Thymus (tissue), 11 donors: ENCODE measurements around the gene CLDN7. TPM values are rescaled to one million over a fixed set of nuclear protein-coding genes. Genes with fewer than 3 reads are reported as not detected.
A peak's percentile ranks its signal among the peaks of the same experiment; 100 is the strongest.

Experiments
- DNase-seq, 9 donors: peaks; one replicate each; pipeline ENCODE4 v3.0.0-alpha.2; 2013; ENCODE audit warnings: low spot score in 9 of 9, low read depth in 6 of 9, missing footprints in 1 of 9
- H3K27ac ChIP-seq, 2 donors: one replicate each; pipeline ENCODE4 v1.5.1; 2013; ENCODE audit warnings: control low read depth in 1 of 2, low read depth in 1 of 2, low read length in 1 of 2, mild to moderate bottlenecking in 1 of 2, moderate library complexity in 1 of 2
- H3K27me3 ChIP-seq, 2 donors: one replicate each; pipeline ENCODE4 v1.5.1; 2013; ENCODE audit warnings: low read length in 1 of 2; ENCODE audit not compliant: control insufficient read depth in 2 of 2, insufficient read depth in 1 of 2
- H3K36me3 ChIP-seq, 2 donors: one replicate each; pipeline ENCODE4 v1.5.1; 2013; ENCODE audit warnings: low read length in 1 of 2, mild to moderate bottlenecking in 1 of 2, moderate library complexity in 1 of 2; ENCODE audit not compliant: control insufficient read depth in 2 of 2, insufficient read depth in 2 of 2
- H3K4me1 ChIP-seq, 2 donors: one replicate each; pipeline ENCODE4 v1.5.1; 2013; ENCODE audit warnings: low read length in 2 of 2; ENCODE audit not compliant: control insufficient read depth in 2 of 2, insufficient read depth in 2 of 2
- H3K4me3 ChIP-seq, 2 donors: one replicate each; pipeline ENCODE4 v1.5.1; 2013; ENCODE audit warnings: low read length in 2 of 2, control low read depth in 1 of 2, mild to moderate bottlenecking in 1 of 2
- H3K9me3 ChIP-seq, 2 donors: one replicate each; pipeline ENCODE4 v1.5.1; 2013; ENCODE audit warnings: low read length in 1 of 2, mild to moderate bottlenecking in 1 of 2; ENCODE audit not compliant: control insufficient read depth in 2 of 2, insufficient read depth in 1 of 2
- WGBS: extraction: QIAGEN DNeasy Blood & Tissue Kit; methylation state at CpG from one replicate; pipeline ENCODE4 v1.1.7; 2013; 5-methylcytosine and 5-hydroxymethylcytosine counted together
- polyA plus RNA-seq: library from polyadenylated mRNA; stranded (reverse); fragments of 200-250 nt; gene quantifications from one replicate; pipeline ENCODE4 v1.2.3, GENCODE V29; 2013
- total RNA-seq: library from RNA; stranded (reverse); fragments of 120-200 nt; gene quantifications from one replicate; pipeline ENCODE4 v1.2.4, GENCODE V29; 2013
- donor health status: healthy.

CLDN7 gene
- total and polyA plus RNA-seq, 2 donors = 6.3 to 34.9 TPM

- no peaks in the 10 kb centered on the region for H3K36me3 ChIP-seq
- no peak overlapping the region for H3K27ac ChIP-seq
- peaks cover 28 to 88% of the 10 kb centered on the region in 2 donors for H3K27me3 ChIP-seq
- H3K4me3 ChIP-seq = no peak overlapping the region
- no peak for DNase-seq
- WGBS = 95% methylated on average over 11 of the region's 11 CpGs
- H3K9me3 ChIP-seq = no peaks in the 10 kb centered on the region
- H3K4me1 ChIP-seq = peaks cover 16 to 27% of the 10 kb centered on the region in 2 donors
These were observed 28.4 kb upstream of the CLDN7 start for GRCh38 chr17:7290685-7291084.

- Histone ChIP-seq H3K27ac (no peak overlapping the region), H3K9me3 (no peaks in the 10 kb centered on the region), H3K4me3 (no peak overlapping the region), H3K27me3 (peaks cover 27 to 88% of the 10 kb centered on the region in 2 donors), H3K36me3 (no peaks in the 10 kb centered on the region), H3K4me1 (peaks cover 14 to 23% of the 10 kb centered on the region in 2 donors)
- DNase-seq = no peak
- 96% methylated on average over 19 of the region's 19 CpGs for WGBS
These were observed 27.9 kb upstream of the CLDN7 start for GRCh38 chr17:7290166-7290565.

GRCh38 chr17:7289256-7290032 lies 27.2 kb upstream of the CLDN7 start:
- WGBS = 92% methylated on average over 18 of the region's 18 CpGs
- peaks cover 27 to 89% of the 10 kb centered on the region in 2 donors for H3K27me3 ChIP-seq

GRCh38 chr17:7285679-7286078 lies 23.4 kb upstream of the CLDN7 start:
- Histone ChIP-seq H3K4me1 (peaks cover 19% of the 10 kb centered on the region in 2 donors), H3K36me3 (no peaks in the 10 kb centered on the region), H3K27ac (no peak overlapping the region), H3K9me3 (peaks cover 0 to 12% of the 10 kb centered on the region in 2 donors), H3K27me3 (peaks cover 34 to 90% of the 10 kb centered on the region in 2 donors), H3K4me3 (no peak overlapping the region)
- no peak for DNase-seq
- 98% methylated on average over 12 of the region's 12 CpGs for WGBS

More at GRCh38 chr17:7289256-7290032, 27.2 kb upstream of the CLDN7 start:
- no peak for DNase-seq
- no peaks in the 10 kb centered on the region for H3K9me3 ChIP-seq
- H3K36me3 ChIP-seq = no peaks in the 10 kb centered on the region
- H3K27ac ChIP-seq = no peak overlapping the region
- H3K4me3 ChIP-seq = no peak overlapping the region
- peaks cover 8 to 17% of the 10 kb centered on the region in 2 donors for H3K4me1 ChIP-seq

- Histone ChIP-seq H3K4me3 (no peak overlapping the region), H3K27ac (no peak overlapping the region), H3K36me3 (no peaks in the 10 kb centered on the region), H3K9me3 (peaks cover 0 to 13% of the 10 kb centered on the region in 2 donors), H3K27me3 (peaks cover 33 to 90% of the 10 kb centered on the region in 2 donors), H3K4me1 (peaks cover 19 to 24% of the 10 kb centered on the region in 2 donors)
- DNase-seq = no peak
- WGBS = 98% methylated on average over 16 of the region's 16 CpGs
These were observed 22.6 kb upstream of the CLDN7 start for GRCh38 chr17:7284911-7285310.

- Histone ChIP-seq H3K27me3 (peaks cover 33 to 88% of the 10 kb centered on the region in 2 donors), H3K4me1 (peaks cover 19 to 24% of the 10 kb centered on the region in 2 donors), H3K36me3 (no peaks in the 10 kb centered on the region), H3K27ac (no peak overlapping the region), H3K9me3 (peaks cover 0 to 13% of the 10 kb centered on the region in 2 donors), H3K4me3 (no peak overlapping the region)
- DNase-seq = no peak
- 84% methylated on average over 18 of the region's 18 CpGs for WGBS
These were observed 21.4 kb upstream of the CLDN7 start for GRCh38 chr17:7283471-7284216.

GRCh38 chr17:7282752-7283321 lies 20.6 kb upstream of the CLDN7 start:
- H3K4me3 ChIP-seq = no peak overlapping the region
- H3K36me3 ChIP-seq = no peaks in the 10 kb centered on the region
- H3K27ac ChIP-seq = no peak overlapping the region
- H3K9me3 ChIP-seq = peaks cover 0 to 13% of the 10 kb centered on the region in 2 donors
- WGBS = 71% methylated on average over 6 of the region's 6 CpGs
- DNase-seq = no peak
- H3K27me3 ChIP-seq = peaks cover 33 to 84% of the 10 kb centered on the region in 2 donors
- H3K4me1 ChIP-seq = peaks cover 19 to 24% of the 10 kb centered on the region in 2 donors

- 3% methylated on average over 43 of the region's 43 CpGs for WGBS
- peaks cover 19 to 24% of the 10 kb centered on the region in 2 donors for H3K4me1 ChIP-seq
- H3K27ac ChIP-seq = no peak overlapping the region
These were observed 19.9 kb upstream of the CLDN7 start for GRCh38 chr17:7281953-7282751.

More at GRCh38 chr17:7281953-7282751, 19.9 kb upstream of the CLDN7 start:
- DNase-seq = no peak
- Histone ChIP-seq H3K9me3 (peaks cover 0 to 13% of the 10 kb centered on the region in 2 donors), H3K36me3 (no peaks in the 10 kb centered on the region), H3K27me3 (peaks cover 33 to 77% of the 10 kb centered on the region in 2 donors), H3K4me3 (peak overlapping the region; percentile 27 to 35)
